Renal cortical epithelial cell (primary cell): Measurements from ENCODE around the gene SACM1L. TPM values are rescaled to one million over a fixed set of nuclear protein-coding genes. Genes with fewer than 3 reads are reported as not detected.
"Not testable (repeated sequence)": the region's sequence is repeated elsewhere in the genome, so short reads cannot be mapped to it uniquely, and the experiment has no call there.

Experiments used
- DNase-seq: peaks from one replicate; pipeline ENCODE4 v3.0.0-alpha.2; 2011; ENCODE audit warnings: low read depth
- total RNA-seq: library from RNA; depleted of rRNA; stranded (reverse); fragments of >200 nt; gene quantifications from 2 replicates; pipeline ENCODE4 v1.2.3, GENCODE V29; 2014

The SACM1L gene
- total RNA-seq, 1 donor from 2014 or later: 76.5 TPM

- DNase-seq: no peak
These were observed 52.7 kb downstream of the SACM1L start for GRCh38 chr3:45741742-45742460.

DNA sequence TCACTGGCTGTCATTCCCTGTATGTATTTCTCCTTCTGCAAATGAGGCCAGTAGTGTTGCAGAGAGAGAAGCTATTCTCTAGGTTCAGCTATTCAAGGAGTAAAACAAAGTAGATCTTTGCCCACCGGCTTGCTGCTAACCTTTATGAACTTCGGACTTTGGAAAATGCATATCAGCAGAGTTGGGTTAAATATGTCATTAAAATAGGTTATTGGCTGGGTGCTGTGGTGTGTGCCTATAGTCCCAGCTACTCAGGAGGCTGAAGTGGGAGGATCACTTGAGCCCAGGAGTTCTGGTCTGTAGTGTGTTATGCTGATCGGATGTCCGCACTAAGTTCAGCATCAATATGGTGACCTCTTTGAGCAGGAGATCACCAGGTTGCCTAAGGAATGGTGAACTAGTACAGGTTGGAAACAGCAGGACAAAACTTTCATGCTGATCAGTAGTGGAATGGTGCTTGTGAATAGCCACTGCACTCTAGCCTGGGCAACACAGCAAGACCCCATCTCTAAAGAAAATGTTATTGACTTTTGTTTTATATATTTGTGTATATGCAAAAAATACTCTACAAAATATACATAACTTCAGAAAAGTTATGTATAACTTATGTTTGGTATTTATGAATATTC lies 53.4 kb downstream of the SACM1L start:
- DNase-seq: no peak

GRCh38 chr3:45746165-45746776 lies 57.1 kb downstream of the SACM1L start:
- no peak for DNase-seq

- no peak for DNase-seq
These were observed 57.8 kb downstream of the SACM1L start for GRCh38 chr3:45746777-45747622.

DNA sequence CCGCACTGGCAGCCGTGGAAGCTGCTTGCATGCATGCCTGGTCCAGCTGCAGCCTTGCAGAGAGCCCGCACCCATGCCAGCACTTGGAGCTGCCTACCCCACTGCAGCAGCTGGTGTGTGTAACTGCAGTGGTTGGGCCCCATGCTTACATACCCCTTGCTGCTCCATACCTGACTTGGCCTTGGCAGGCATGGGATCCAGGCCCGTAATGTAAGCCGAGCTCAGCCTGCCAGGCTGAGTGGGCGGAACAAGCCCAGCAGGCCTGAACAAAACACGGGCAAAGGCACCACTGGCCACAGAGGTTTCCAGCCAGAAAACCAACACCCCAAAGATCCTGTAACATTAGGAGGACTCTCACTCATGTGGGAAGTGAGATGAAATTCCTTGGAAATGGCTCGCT lies 58.9 kb downstream of the SACM1L start:
- DNase-seq: no peak

DNA sequence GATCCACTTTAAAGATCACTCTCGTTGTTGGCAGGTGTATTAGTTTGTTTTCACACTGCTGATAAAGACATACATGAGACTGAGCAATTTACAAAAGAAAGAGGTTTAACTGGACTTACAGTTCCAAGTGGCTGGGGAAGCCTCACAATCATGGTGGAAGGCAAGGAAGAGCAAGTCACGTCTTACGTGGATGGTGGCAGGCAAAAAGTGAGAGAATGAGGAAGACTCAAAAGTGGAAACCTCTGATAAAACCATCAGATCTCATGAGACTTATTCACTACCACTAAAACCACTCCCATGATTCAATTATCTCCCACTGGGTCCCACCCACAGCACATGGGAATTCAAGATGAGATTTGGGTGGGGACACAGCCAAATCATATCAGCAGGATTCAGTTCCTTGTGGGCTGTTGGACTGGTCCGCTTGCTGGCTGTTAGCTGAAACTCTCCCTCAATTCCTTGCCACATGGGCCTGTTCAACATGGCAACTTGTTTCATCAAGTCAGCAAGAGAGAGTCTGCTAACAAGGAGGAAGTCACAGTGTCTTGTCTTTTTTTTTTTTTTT lies 59.9 kb downstream of the SACM1L start:
- not testable (repeated sequence) for DNase-seq

GRCh38 chr3:45749880-45750279 lies 60.7 kb downstream of the SACM1L start:
- no peak for DNase-seq

DNA sequence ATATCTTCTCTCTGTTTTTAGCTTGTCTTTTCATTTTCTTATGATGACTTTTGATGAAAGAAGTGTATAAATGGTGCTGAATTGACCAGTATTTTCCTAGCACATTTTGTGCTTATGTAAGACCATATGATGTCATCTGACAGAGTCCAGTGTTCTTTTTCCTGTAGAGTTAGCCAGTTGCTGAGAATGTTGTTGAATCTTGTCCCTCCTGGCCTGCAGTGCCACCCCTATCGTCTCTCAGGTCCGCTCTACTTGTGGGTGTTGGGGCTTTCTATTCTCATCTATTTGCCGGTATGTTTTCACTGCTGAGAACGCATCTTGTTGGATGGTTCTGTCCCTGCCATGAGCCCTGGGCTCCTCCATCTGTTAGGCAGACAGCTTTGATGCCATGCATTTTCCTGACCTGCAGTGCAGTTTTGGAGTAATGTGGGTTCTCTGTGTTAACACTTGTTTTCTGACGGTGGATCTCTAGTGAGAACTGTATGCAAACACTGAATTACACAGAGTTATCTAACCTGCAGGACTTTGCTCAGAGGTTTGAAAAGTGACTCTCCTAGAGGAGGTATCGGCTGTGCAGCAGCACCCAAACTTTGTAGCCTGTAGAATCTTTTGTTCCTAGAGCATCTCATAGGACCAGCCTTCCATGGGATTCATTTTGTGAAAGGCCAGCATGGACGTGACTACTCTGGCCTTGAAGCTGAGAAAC lies 62.5 kb downstream of the SACM1L start:
- no peak for DNase-seq

- DNase-seq: no peak
These were observed 63.9 kb downstream of the SACM1L start for GRCh38 chr3:45753095-45753494.

DNA sequence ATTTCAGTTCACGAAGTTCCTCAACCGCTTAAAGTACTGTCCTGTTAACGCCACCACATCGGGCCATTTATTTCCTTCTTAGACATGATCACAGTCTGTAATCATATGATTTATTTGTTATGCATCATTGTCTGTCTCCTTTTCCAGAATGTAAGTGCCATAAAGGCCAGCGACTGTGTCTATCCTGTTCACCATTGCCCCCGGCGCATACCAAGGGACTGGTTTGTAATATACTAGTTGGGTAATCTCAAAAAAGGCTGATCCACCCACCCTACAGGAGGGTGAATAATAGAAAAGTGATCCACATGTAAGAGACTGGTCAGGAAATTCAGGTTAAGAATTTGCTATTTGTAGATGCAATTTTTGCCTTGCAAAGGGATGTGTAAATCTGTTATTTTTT lies 65.3 kb downstream of the SACM1L start:
- no peak for DNase-seq

GRCh38 chr3:45756055-45756454 lies 66.9 kb downstream of the SACM1L start:
- DNase-seq: no peak

GRCh38 chr3:45757141-45757540 lies 67.9 kb downstream of the SACM1L start:
- not testable (repeated sequence) for DNase-seq

GRCh38 chr3:45758871-45759270 lies 69.7 kb downstream of the SACM1L start:
- no peak for DNase-seq

DNA sequence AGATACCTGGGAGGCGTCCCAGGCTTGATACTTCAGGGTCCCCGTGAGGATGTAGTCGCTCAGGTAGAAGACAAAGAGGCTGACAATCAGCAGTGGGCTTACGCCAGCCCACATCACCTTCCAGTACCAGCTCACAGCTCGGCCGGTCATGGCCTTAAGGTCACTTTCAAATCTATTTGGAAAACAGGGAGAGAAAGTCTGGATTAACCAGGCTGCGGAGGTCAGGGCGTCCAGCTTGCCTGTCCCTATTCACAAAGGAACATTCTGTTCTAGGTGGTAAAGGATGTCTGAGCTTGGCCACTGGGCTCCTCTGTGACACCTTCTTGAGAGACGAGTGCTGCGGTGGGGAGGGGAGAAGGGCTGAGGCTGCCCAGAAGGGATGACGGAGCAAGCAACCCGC lies 70.7 kb downstream of the SACM1L start:
- no peak for DNase-seq

GRCh38 chr3:45760878-45761711 lies 71.9 kb downstream of the SACM1L start:
- peak; percentile 60 for DNase-seq

GRCh38 chr3:45761831-45762230 lies 72.6 kb downstream of the SACM1L start:
- DNase-seq: no peak

GRCh38 chr3:45762647-45763302 lies 73.6 kb downstream of the SACM1L start:
- no peak for DNase-seq

- DNase-seq: no peak
These were observed 74.1 kb downstream of the SACM1L start for GRCh38 chr3:45763303-45763675.

GRCh38 chr3:45765266-45765851 lies 76.2 kb downstream of the SACM1L start:
- no peak for DNase-seq
